HepG2 (cell line): ENCODE measurements around the gene ADGRG6. TPM values are rescaled to one million over a fixed set of nuclear protein-coding genes. Genes with fewer than 3 reads are reported as not detected.

ENCODE experiments used
- FUBP1 ChIP-seq: sonication (generic); formaldehyde crosslinking; IDR thresholded peaks from 2 replicates; pipeline ENCODE4 v1.5.1; 2020; ENCODE audit warnings: missing genetic modification reagents, mild to moderate bottlenecking, borderline replicate concordance
- KAT8 ChIP-seq: IDR thresholded peaks from 2 replicates; pipeline ENCODE4 v1.6.1; 2016; ENCODE audit warnings: missing genetic modification reagents, missing compliant biosample characterization
- KDM4B ChIP-seq: sonication (generic); formaldehyde crosslinking; IDR thresholded peaks from 2 replicates; pipeline ENCODE4 v1.4.0; 2020; ENCODE audit warnings: missing genetic modification reagents
- MXD4 ChIP-seq: IDR thresholded peaks from 2 replicates; pipeline ENCODE4 v1.6.1; 2016; ENCODE audit warnings: mild to moderate bottlenecking, missing biosample characterization, missing genetic modification reagents
- NR1H2 ChIP-seq: sonication (generic); formaldehyde crosslinking; IDR thresholded peaks from 2 replicates; pipeline ENCODE4 v1.8.1; 2022; ENCODE audit warnings: low read depth, missing genetic modification reagents, borderline replicate concordance
- NR2C2 ChIP-seq: sonication (generic); formaldehyde crosslinking; IDR thresholded peaks from 2 replicates; pipeline ENCODE4 v1.4.0; 2020; ENCODE audit warnings: missing genetic modification reagents, mild to moderate bottlenecking, moderate library complexity, borderline replicate concordance
- NR2F2 ChIP-seq: IDR thresholded peaks from 2 replicates; pipeline ENCODE4 v1.6.1; 2012; ENCODE audit warnings: low read depth, inconsistent platforms, borderline replicate concordance
- SKIL ChIP-seq: sonication (generic); formaldehyde crosslinking; IDR thresholded peaks from 2 replicates; pipeline ENCODE4 v1.8.0; 2022; ENCODE audit warnings: missing genetic modification reagents, mild to moderate bottlenecking, moderate library complexity, borderline replicate concordance
- SMAD3 ChIP-seq: sonication (generic); formaldehyde crosslinking; IDR thresholded peaks from 2 replicates; pipeline ENCODE4 v1.4.0; 2020; ENCODE audit warnings: missing genetic modification reagents
- TRIM22 ChIP-seq: fragments of 450-650 bp; IDR thresholded peaks from 2 replicates; pipeline ENCODE4 v1.6.1; 2017
- U2AF1 ChIP-seq: fragments of 200-400 bp; formaldehyde crosslinking; optimal IDR thresholded peaks from 2 replicates; pipeline ENCODE3; 2017; ENCODE audit warnings: mild to moderate bottlenecking, low read depth, low read length
- YEATS2 ChIP-seq: sonication (generic); formaldehyde crosslinking; IDR thresholded peaks from 2 replicates; pipeline ENCODE4 v1.4.0; 2020; ENCODE audit warnings: missing genetic modification reagents, borderline replicate concordance
- ZBTB34 ChIP-seq: sonication (generic); formaldehyde crosslinking; IDR thresholded peaks from 2 replicates; pipeline ENCODE4 v1.8.0; 2022; ENCODE audit warnings: mild to moderate bottlenecking, missing genetic modification reagents
- ZNF20 ChIP-seq: sonication (generic); formaldehyde crosslinking; IDR thresholded peaks from 2 replicates; pipeline ENCODE4 v1.4.0; 2020; ENCODE audit warnings: mild to moderate bottlenecking, moderate library complexity, missing genetic modification reagents
- ZNF460 ChIP-seq: sonication (generic); formaldehyde crosslinking; IDR thresholded peaks from 2 replicates; pipeline ENCODE4 v1.5.1; 2020; ENCODE audit warnings: missing genetic modification reagents, mild to moderate bottlenecking, borderline replicate concordance
- ZNF670 ChIP-seq: sonication (generic); formaldehyde crosslinking; IDR thresholded peaks from 2 replicates; pipeline ENCODE4 v1.8.0; 2022; ENCODE audit warnings: mild to moderate bottlenecking, missing genetic modification reagents, borderline replicate concordance
- ZNF710 ChIP-seq: sonication (generic); formaldehyde crosslinking; IDR thresholded peaks from 2 replicates; pipeline ENCODE4 v1.5.0; 2020; ENCODE audit warnings: mild to moderate bottlenecking, missing genetic modification reagents, borderline replicate concordance
- ZNF724P ChIP-seq: sonication (generic); formaldehyde crosslinking; IDR thresholded peaks from 2 replicates; pipeline ENCODE4 v1.8.0; 2022; ENCODE audit warnings: missing genetic modification reagents, borderline replicate concordance
- ZNF75D ChIP-seq: sonication (generic); formaldehyde crosslinking; IDR thresholded peaks from 2 replicates; pipeline ENCODE4 v1.8.1; 2023; ENCODE audit warnings: missing genetic modification reagents, mild to moderate bottlenecking, borderline replicate concordance
- ZNF768 ChIP-seq: sonication (generic); formaldehyde crosslinking; IDR thresholded peaks from 2 replicates; pipeline ENCODE4 v1.4.0; 2020; ENCODE audit warnings: missing genetic modification reagents
- ZNF792 ChIP-seq: IDR thresholded peaks from 2 replicates; pipeline ENCODE4 v1.6.1; 2016
- ZSCAN29 ChIP-seq: sonication (generic); formaldehyde crosslinking; conservative IDR thresholded peaks from 2 replicates; pipeline ENCODE4 v1.4.0; 2020; ENCODE audit warnings: mild to moderate bottlenecking, missing genetic modification reagents
- polyA plus RNA-seq, 8 experiments: library from polyadenylated mRNA; depleted of rRNA in 3 of 8; stranded (reverse) in 7 of 8; unstranded in 1 of 8; fragments of >200 nt; fragmentation: Illumina TruSeq in 4 of 8; extraction: Trizol in 4 of 8; gene quantifications; 2 replicates each; pipeline versions ENCODE4 v1.2.1 to v1.2.3, GENCODE V29; 2011 to 2016; ENCODE audit warnings: low read depth in 4 of 8, missing spikeins in 1 of 8, mixed read lengths in 1 of 8; ENCODE audit not compliant: insufficient read depth in 1 of 8
- total RNA-seq, 5 experiments: library from RNA; depleted of rRNA; stranded (reverse); fragments of >200 nt; fragmentation: Illumina TruSeq; extraction: Trizol; gene quantifications; 2 replicates each; pipeline ENCODE4 v1.2.3, GENCODE V29; 2016; ENCODE audit warnings: low read depth in 1 of 5

The ADGRG6 gene
- total and polyA plus RNA-seq, 2 of the 13 experiments (the other 11 are each of a cell fraction or from before 2014, with no cell fraction given): 129 to 249 TPM

- TF ChIP-seq ZBTB34 (CRISPR knock-in tag) (no peak), YEATS2 (no peak), NR2C2 (no peak), NR2F2 (no peak), ZNF460 (no peak; the same call in 1 of the 2 replicates), ZNF670 (CRISPR knock-in tag) (peak; percentile 37; the same call in 1 of the 2 replicates), NR1H2 (CRISPR knock-in tag) (no peak), KAT8 (CRISPR knock-in tag) (peak; percentile 52), KDM4B (peak; percentile 58; the same call in 1 of the 2 replicates), U2AF1 (no peak), ZNF710 (CRISPR knock-in tag) (peak; percentile 85; the same call in 1 of the 2 replicates), SKIL (CRISPR knock-in tag) (no peak), ZNF768 (CRISPR knock-in tag) (no peak), ZNF724P (CRISPR knock-in tag) (no peak), SMAD3 (CRISPR knock-in tag) (no peak), TRIM22 (no peak), FUBP1 (CRISPR knock-in tag) (no peak), ZNF75D (CRISPR knock-in tag) (no peak), ZNF20 (CRISPR knock-in tag) (no peak), ZNF792 (peak; percentile 81), ZSCAN29 (CRISPR knock-in tag) (no peak), MXD4 (CRISPR knock-in tag) (no peak; the same call in 1 of the 2 replicates)
These were observed 4.7 kb upstream of the ADGRG6 start (continued) for GRCh38 chr6:142296975-142297604.
